PC-9 (cell line): ENCODE data around the gene PAM. TPM values are rescaled to one million over a fixed set of nuclear protein-coding genes. Genes with fewer than 3 reads are reported as not detected.

Experiments
- BruUV-seq: library from RNA; stranded (reverse); fragments of 400-500 nt; replicated peaks from 2 replicates; lab custom pipeline; 2021; lab: Mats Ljungman, UMichigan
- CTCF ChIA-PET: fragments of 300-600 bp; sonication (Branson Sonifier 250); formaldehyde crosslinking; loops from one replicate; lab custom pipeline; 2022; ENCODE audit warnings: antibody characterized with exemption; lab: Charles Lee
- POLR2A ChIA-PET: fragments of 300-600 bp; sonication (Branson Sonifier 250); formaldehyde crosslinking; loops from one replicate; lab custom pipeline; 2022; ENCODE audit warnings: antibody characterized with exemption; ENCODE audit not compliant: unreplicated experiment; lab: Charles Lee
- DNase-seq, 2 experiments: peaks; one replicate each; pipeline versions ENCODE4 v3.0.0 to v3.0.0-alpha.2; 2015 to 2022; ENCODE audit warnings: mixed read lengths in 1 of 2
- H2AFZ ChIP-seq: fragments of 200-600 bp; sonication (generic); 2 replicates; pipeline ENCODE4 v1.8.1; 2017; ENCODE audit warnings: antibody characterized with exemption
- H3F3A ChIP-seq: fragments of 200-600 bp; sonication (generic); 2 replicates; pipeline ENCODE4 v1.8.1; 2017; ENCODE audit warnings: antibody characterized with exemption, mild to moderate bottlenecking, low read depth; ENCODE audit not compliant: insufficient read depth
- H3K27ac ChIP-seq: fragments of 200-600 bp; sonication (generic); 2 replicates; pipeline ENCODE4 v1.6.1; 2016; ENCODE audit warnings: mixed run types
- H3K27me3 ChIP-seq: fragments of 200-600 bp; sonication (generic); 2 replicates; pipeline ENCODE4 v1.6.1; 2016; ENCODE audit warnings: low read depth, mixed run types; ENCODE audit not compliant: insufficient read depth
- H3K36me3 ChIP-seq: fragments of 200-600 bp; sonication (generic); 2 replicates; pipeline ENCODE4 v1.6.1; 2016; ENCODE audit warnings: low read depth, mixed run types
- H3K4me1 ChIP-seq: fragments of 200-600 bp; sonication (generic); replicated peaks from 2 replicates; pipeline ENCODE4 v1.6.1; 2016; ENCODE audit warnings: mixed run types; ENCODE audit not compliant: insufficient read depth
- H3K4me2 ChIP-seq: fragments of 200-600 bp; sonication (generic); 2 replicates; pipeline ENCODE4 v1.6.1; 2017; ENCODE audit warnings: mixed run types
- H3K4me3 ChIP-seq: fragments of 200-600 bp; sonication (generic); 2 replicates; pipeline ENCODE4 v1.6.1; 2016; ENCODE audit warnings: mixed run types
- H3K79me2 ChIP-seq: fragments of 200-600 bp; sonication (generic); 2 replicates; pipeline ENCODE4 v1.6.1; 2017; ENCODE audit warnings: low read depth, mixed run types
- H3K9me2 ChIP-seq: fragments of 200-600 bp; sonication (generic); 2 replicates; pipeline ENCODE4 v1.8.1; 2017; ENCODE audit warnings: mild to moderate bottlenecking; ENCODE audit not compliant: insufficient read depth
- H3K9me3 ChIP-seq: fragments of 200-600 bp; sonication (generic); 2 replicates; pipeline ENCODE4 v1.8.1; 2016; ENCODE audit warnings: low read depth; ENCODE audit not compliant: insufficient read depth
- H4K20me1 ChIP-seq: fragments of 200-600 bp; sonication (generic); 2 replicates; pipeline ENCODE4 v1.8.1; 2017; ENCODE audit not compliant: insufficient read depth
- EZH2 ChIP-seq: fragments of 200-600 bp; sonication (generic); IDR thresholded peaks from 2 replicates; pipeline ENCODE4 v1.8.0; 2017; ENCODE audit warnings: antibody characterized with exemption, low read depth
- intact Hi-C: fragments of 100-400 bp; cut with micrococcal nuclease; formaldehyde crosslinking; loops from one replicate; pipeline ENCODE4 v1.10.0; 2022; ENCODE audit not compliant: unreplicated experiment
- total RNA-seq: library from RNA; stranded (reverse); gene quantifications from 2 replicates; pipeline ENCODE4 v1.2.3, GENCODE V29; 2021
- TF ChIP-seq, protein P1 (sequence below): fragments of 200-600 bp; sonication (generic); conservative IDR thresholded peaks from 2 replicates; pipeline ENCODE4 v1.6.1; 2017; ENCODE audit warnings: mixed run types, antibody characterized with exemption, mild to moderate bottlenecking, moderate library complexity

Gene PAM
- total RNA-seq, 1 experiment from 2014 or later: 88.4 TPM

DNA sequence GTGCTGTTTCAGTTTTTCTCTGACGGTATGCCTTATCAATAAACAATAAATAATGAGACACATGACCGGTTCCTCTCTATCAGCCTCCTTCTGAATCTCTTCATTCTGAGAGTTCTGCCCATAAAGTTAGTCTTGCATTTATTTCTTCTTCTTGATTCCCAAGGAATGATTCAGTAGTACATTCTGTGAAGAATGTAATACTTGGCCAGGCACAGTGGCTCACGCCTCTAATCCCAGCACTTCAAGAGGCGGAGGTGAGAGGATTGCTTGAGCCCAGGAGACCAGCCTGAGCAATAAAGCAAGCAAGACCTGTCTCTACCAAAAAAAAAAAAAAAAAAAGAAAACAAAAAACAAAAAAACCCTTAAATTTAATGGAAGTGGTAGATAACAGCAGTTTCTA, 53.9 kb downstream of the PAM start:
- Histone ChIP-seq H3K9me3 (no peaks in the 10 kb centered on the region), H3K27me3 (no peaks in the 10 kb centered on the region), H4K20me1 (no peaks in the 10 kb centered on the region), H3K4me2 (no peak overlapping the region), H3K36me3 (no peaks in the 10 kb centered on the region), H3K4me1 (no peaks in the 10 kb centered on the region), H3K79me2 (0 out of 2 replicates have a peak, but pooled peaks cover 3% of the 10 kb centered on the region), H3K9me2 (no peaks in the 10 kb centered on the region), H3K27ac (no peak overlapping the region), H2AFZ (no peak overlapping the region), H3F3A (no peaks in the 10 kb centered on the region), H3K4me3 (no peak overlapping the region)
- BruUV-seq: no TSS peak
- intact Hi-C loops: no loop called here
- CTCF ChIA-PET: no interaction called here
- POLR2A ChIA-PET: no interaction called here
- TF ChIP-seq, protein P1, sequence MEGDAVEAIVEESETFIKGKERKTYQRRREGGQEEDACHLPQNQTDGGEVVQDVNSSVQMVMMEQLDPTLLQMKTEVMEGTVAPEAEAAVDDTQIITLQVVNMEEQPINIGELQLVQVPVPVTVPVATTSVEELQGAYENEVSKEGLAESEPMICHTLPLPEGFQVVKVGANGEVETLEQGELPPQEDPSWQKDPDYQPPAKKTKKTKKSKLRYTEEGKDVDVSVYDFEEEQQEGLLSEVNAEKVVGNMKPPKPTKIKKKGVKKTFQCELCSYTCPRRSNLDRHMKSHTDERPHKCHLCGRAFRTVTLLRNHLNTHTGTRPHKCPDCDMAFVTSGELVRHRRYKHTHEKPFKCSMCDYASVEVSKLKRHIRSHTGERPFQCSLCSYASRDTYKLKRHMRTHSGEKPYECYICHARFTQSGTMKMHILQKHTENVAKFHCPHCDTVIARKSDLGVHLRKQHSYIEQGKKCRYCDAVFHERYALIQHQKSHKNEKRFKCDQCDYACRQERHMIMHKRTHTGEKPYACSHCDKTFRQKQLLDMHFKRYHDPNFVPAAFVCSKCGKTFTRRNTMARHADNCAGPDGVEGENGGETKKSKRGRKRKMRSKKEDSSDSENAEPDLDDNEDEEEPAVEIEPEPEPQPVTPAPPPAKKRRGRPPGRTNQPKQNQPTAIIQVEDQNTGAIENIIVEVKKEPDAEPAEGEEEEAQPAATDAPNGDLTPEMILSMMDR: no peak
- no peak for TF ChIP-seq EZH2
- DNase-seq: no peak

DNA sequence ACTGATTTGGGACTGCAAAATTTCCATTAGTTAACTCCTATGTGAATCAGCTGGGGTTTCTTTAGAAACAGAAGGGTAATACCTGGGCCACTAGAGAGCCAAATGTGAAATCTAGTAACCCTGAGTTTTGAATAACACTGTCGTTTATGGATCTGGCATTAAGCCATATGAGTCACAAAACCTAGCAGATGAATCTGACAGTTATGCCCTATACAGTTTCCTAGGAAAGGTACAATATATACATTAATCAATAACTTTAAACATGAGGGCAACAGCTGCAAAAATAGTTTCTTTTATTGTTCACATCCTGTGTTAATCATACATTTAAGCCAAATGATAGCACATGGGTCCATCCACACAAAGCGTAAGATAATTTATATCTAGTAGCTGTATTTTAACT, 56.9 kb downstream of the PAM start:
- H3K79me2 ChIP-seq: 0 out of 2 replicates have a peak, but pooled peaks cover 3% of the 10 kb centered on the region
- H3K27ac ChIP-seq: no peak overlapping the region
- no peaks in the 10 kb centered on the region for H3K9me2 ChIP-seq
- H4K20me1 ChIP-seq: no peaks in the 10 kb centered on the region
- no peaks in the 10 kb centered on the region for H3K27me3 ChIP-seq
- H3F3A ChIP-seq: no peaks in the 10 kb centered on the region
- ChIA-PET POLR2A (no interaction called here), CTCF (no interaction called here)
- H3K9me3 ChIP-seq: no peaks in the 10 kb centered on the region
- intact Hi-C loops: no loop called here
- no peak overlapping the region for H3K4me3 ChIP-seq
- DNase-seq: peak in 1 of 2 experiments; percentile 40
- H3K36me3 ChIP-seq: no peaks in the 10 kb centered on the region
- TF ChIP-seq EZH2: no peak
- TF ChIP-seq, protein P1: no peak
- no peaks in the 10 kb centered on the region for H3K4me1 ChIP-seq
- H3K4me2 ChIP-seq: no peak overlapping the region
- BruUV-seq: no TSS peak
- no peak overlapping the region for H2AFZ ChIP-seq

DNA sequence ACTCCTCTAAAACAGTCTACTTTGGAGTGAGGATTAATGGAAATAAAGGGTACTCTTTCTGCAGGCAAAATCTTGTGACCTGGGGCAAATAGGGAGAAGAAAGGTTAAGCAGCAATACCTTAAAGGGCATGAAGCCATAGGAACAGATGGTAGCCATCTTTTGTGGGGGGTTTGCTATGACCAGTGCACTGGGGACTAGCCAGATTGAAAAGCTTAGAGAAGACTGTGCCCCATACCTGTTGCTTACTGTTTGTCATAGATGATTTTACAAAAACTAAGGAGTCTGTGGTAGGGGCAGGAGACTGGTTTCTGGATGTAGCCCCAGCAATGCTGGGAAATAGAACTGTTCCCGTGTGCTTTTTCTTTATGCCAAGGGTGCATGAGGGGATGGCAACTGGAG, 58.6 kb downstream of the PAM start:
- Histone ChIP-seq H3K27ac (no peak overlapping the region), H2AFZ (no peak overlapping the region), H3K4me2 (no peak overlapping the region), H3K9me3 (no peaks in the 10 kb centered on the region), H3K9me2 (no peaks in the 10 kb centered on the region), H4K20me1 (no peaks in the 10 kb centered on the region), H3F3A (0 out of 2 replicates have a peak, but pooled peaks cover 3% of the 10 kb centered on the region), H3K79me2 (0 out of 2 replicates have a peak, but pooled peaks cover 3% of the 10 kb centered on the region), H3K4me3 (no peak overlapping the region), H3K36me3 (no peaks in the 10 kb centered on the region), H3K4me1 (no peaks in the 10 kb centered on the region), H3K27me3 (no peaks in the 10 kb centered on the region)
- intact Hi-C loops: no loop called here
- ChIA-PET POLR2A (no interaction called here), CTCF (no interaction called here)
- TF ChIP-seq EZH2: no peak
- TF ChIP-seq, protein P1: no peak
- no peak for DNase-seq
- no TSS peak for BruUV-seq
